Myometrial cell (primary cell): ENCODE results near the gene SATB2. TPM values are rescaled to one million over a fixed set of nuclear protein-coding genes. Genes with fewer than 3 reads are reported as not detected.

Experiments
- total RNA-seq: library from RNA; depleted of rRNA; stranded (reverse); fragments of >200 nt; gene quantifications from 2 replicates; pipeline ENCODE4 v1.2.3, GENCODE V29; 2015

Gene SATB2
- 1.2 and 1.9 TPM in 2 replicates for total RNA-seq

GRCh38 chr2:199457147-199458008 lies at the start of gene SATB2:
TSS of gene SATB2 (minus strand) at chr2:199457939. CDS start at chr2:199456037, 1,902 bp downstream.

